ENCODE results near the gene CMTM8. TPM values are rescaled to one million over a fixed set of nuclear protein-coding genes. Genes with fewer than 3 reads are reported as not detected.

CMTM8 gene
- total RNA-seq, 2 donors from 2014 or later, result 2.8 to 3.2 TPM

DNA sequence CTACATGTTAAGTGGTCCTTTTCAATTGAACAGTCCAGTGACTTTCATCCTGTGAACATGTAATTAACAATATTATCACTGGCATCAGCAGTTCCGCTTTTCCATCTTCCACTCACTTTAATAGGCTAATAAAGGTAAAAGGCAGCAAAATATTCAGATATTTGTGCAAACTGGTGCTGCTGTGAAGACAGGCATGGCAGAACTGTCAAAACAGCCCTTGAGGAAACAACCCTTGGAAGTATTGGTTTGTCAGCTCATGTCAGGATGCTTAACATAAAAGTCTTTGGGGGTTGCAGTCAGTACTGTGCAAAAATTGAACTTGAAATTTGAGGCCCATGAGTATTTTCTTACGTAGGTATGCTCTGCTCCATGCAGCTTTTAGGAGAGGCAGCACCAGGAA, 81.1 kb downstream of the CMTM8 start:
- no peak for DNase-seq (ENCODE audit: low spot score)
- intact Hi-C loops (cut with DNase I), result loop anchor here in 1 of 2 donors (10.0 kb wide), 1 partner anchor 145 kb away; no protein-coding TSS in a partner anchor

DNA sequence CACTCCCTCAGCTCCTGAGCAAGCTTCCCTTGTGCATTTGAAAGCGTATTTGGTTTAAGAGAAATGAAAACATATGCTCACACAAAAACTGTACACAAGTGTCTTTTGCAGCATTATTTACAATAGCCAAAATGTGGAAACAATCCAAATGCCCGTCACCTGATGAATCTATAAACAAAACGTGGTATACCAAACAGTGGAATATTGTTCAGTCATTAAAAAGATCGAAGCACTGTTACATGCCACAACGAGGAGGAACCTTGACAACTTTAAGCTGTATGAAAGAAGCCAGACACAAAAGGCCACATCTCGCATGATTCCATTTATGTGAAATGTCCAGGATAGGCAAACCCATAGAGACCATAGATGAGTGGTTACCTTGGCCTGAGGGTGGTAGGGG, 81.6 kb downstream of the CMTM8 start:
- intact Hi-C loops (cut with DNase I), result loop anchor here in 1 of 2 donors (10.0 kb wide), 1 partner anchor 145 kb away; no protein-coding TSS in a partner anchor
- DNase-seq (ENCODE audit: low spot score), result no peak

DNA sequence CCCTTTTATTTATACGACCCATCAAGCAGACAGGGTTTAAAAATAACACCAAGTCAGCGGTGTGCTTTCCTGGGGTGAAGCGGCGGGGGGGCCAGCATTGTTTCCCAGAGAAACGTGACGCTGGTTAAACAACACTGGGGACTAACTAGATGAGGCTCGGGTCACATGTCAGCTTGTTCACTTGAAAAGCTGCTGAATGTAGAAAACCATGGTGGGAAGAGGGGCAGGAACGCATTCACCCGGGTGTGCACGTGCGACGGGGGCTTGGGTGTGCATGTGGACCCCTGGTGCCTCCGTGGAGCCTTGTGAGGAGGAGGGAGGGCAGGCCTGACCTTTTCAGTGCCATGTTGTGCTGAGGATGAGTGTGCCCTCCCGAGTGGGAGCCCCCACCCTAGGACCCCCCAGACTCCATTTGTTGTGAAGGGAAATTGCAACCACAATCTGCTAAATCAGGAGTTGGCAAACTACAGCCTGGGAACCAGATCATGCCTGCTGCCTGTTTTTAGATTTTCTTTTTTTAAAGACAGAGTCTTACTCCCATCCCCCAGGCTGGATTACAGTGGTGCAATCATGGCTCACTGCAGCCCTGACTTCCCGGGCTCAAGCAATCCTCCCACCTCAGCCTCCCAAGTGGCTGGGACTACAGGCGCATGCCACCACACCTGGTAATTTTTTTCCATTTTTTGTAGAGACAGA, 82.8 kb downstream of the CMTM8 start:
- no peak for DNase-seq (ENCODE audit: low spot score)
- intact Hi-C loops (cut with DNase I), result loop anchor here in 1 of 2 donors (10.0 kb wide), 1 partner anchor 146 kb away; no protein-coding TSS in a partner anchor

DNA sequence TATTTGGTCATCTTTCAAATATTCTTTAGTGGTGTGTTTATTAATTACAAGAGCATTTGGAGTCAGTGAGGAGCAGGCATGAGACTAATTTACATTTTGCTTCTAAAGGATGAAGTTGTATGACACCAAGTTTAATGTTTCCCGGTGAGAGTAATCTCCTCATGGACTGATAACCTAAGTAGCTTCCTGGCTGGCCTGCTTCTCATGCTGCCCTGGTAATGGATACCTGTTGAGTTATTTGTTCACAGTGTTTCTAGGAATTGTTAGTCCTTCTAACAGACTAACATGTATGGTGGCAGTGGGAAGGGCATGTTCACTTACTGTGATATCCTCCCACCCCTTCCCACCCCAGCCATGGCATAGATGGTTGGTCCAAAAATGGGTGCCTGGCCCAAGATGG, 83.8 kb downstream of the CMTM8 start:
- intact Hi-C loops (cut with DNase I), result loop anchor here in 1 of 2 donors (10.0 kb wide), 1 partner anchor 148 kb away; no protein-coding TSS in a partner anchor
- DNase-seq (ENCODE audit: low spot score), result no peak

DNA sequence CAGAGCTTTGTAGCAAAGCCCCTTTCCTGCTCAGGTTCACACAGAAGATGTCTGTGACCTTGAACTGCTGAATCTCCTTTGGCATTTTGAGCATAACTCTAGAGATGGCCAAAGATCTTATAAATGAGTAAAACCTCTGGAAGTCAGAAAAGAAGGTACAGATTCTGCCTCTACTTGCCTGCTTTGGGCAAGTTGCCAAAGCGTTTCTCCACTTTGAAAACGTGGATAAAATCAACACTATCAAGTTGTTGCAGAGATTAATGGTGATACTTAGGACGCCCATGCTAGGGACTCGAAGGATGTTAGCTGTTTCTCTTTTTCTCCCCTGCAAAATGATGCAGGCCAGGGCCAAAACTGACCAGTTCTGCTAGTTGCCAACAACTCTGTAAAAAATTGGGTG, 85.1 kb downstream of the CMTM8 start:
- no peak for DNase-seq (ENCODE audit: low spot score)
- intact Hi-C loops (cut with DNase I), result loop anchor here in 1 of 2 donors (10.0 kb wide), 1 partner anchor 149 kb away; no protein-coding TSS in a partner anchor

DNA sequence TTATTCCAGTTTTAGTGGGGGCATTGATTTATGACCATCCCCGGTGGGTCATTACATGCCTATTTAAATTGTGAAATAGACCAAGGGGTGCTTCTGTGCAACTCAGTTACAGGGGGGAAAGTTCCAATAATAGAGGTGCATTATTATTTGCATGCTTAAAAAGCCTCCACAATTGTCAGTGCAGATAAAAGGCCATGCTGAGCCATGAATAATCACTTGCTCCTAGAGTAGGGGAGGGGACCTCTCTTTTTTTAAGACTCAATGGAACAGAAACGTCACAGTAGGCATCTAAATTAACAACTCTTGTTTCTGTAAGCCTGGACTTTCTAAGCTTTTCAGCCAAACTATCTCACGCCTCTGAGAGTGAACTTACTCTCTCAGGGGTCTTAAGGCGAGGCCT, 86.7 kb downstream of the CMTM8 start:
- intact Hi-C loops (cut with DNase I), result loop anchor here in 1 of 2 donors (10.0 kb wide), 1 partner anchor 150 kb away; no protein-coding TSS in a partner anchor

DNA sequence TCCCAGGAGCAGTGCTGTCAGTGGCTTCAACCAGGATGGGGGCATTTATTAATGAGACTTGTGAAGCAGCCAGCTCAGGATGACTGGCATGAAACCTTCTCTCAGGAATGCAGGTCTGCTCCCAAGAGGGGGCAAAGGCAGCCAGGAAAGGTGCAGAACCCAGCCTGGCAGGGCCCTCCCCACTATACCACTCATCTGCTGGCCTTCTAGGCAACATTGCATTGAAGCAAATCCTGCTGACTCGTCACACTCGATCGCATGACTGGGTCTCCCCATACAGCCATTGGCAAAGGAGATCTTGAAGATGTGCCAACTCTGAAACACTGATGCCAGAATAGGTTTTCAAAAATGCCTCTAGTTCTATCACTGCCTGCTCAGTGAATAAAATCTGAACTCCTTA, 87.4 kb downstream of the CMTM8 start:
- intact Hi-C loops (cut with DNase I), result loop anchor here in 1 of 2 donors (10.0 kb wide), 1 partner anchor 151 kb away; no protein-coding TSS in a partner anchor
- DNase-seq (ENCODE audit: low spot score), result no peak

More for the DNA sequence above, 86.7 kb downstream of the CMTM8 start:
- no peak for DNase-seq (ENCODE audit: low spot score)

DNA sequence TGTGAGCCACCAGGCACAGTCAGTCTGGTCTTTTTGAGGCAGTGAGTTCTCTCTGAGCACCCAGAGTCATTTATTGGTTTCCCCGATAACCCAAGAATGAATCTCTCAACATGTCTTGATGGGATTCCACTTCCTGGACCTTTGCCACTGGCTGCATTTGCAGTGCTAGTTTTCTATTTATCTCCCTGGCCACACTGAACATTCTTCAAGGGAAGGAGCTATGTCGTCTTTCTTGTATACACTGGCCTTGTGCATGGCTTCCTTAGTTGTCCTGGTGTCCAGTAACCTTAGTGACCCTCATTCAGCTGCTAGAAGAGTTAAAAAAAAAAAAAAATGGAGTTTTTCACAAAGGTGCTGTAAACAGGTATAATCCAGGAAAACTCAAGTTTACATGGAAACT, 88.3 kb downstream of the CMTM8 start:
- DNase-seq (ENCODE audit: low spot score), result no peak
- intact Hi-C loops (cut with DNase I), result loop anchor here in 1 of 2 donors (10.0 kb wide), 1 partner anchor 152 kb away; no protein-coding TSS in a partner anchor

DNA sequence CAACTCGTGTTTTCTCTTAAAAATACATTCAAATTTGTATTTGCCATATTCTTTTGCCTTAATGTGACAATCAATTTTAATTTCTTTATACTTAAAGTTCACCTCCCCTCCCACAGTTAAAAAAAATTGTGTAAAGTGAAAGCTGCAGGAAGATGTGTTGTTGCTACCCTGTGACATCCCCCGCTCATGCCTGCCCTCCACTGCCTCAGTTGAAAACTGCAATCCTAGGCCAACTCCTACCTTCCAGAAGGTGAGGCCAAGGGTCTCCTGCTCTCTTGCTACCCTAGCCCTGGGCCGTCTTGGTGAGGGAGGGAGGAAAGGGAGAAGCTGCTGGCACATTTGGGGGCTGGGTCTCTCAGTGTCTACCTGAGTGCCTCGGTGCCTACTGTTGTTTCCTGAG, 96.2 kb downstream of the CMTM8 start:
- intact Hi-C loops (cut with DNase I), result loop anchor here in 1 of 2 donors (5.0 kb wide), 1 partner anchor 37 kb away; no protein-coding TSS in a partner anchor
- no peak for DNase-seq (ENCODE audit: low spot score)

DNA sequence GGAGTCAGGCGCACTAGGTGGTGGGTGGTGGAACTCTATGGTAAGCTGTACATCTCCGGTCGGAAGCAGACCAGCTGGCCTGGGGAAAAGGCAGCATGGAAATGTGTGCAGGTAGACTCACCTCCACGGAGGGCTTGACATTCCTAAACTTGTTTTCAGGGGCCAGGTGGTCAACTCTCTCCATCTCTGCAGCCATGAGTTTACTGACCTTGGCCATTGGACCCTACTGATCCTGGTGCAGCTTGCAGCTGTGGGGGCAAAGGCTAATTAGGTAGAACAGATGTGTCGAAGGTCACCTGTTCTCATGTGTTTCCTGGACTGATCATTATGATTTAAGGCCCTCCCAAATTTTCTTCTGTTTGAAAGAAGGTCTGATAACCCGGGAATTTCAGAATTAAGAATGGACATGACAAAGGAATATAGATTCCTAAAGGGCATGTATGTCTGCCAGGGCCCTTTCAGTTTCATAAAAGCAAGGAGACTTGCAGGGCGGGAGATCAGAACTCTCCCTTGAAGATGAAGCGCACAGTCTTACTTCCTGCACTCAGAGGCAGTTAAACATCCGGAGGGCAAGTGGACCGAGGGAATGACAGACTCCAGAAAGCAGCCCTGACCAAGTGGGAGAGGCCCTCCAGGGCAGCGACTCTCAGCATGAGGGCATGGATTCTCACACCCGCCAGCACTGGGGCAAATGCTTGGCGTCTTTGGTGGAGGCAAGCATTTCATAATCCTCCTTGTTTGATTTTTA, 97.1 kb downstream of the CMTM8 start:
- intact Hi-C loops (cut with DNase I), result loop anchor here in 1 of 2 donors (5.0 kb wide), 1 partner anchor 38 kb away; no protein-coding TSS in a partner anchor
- no peak for DNase-seq (ENCODE audit: low spot score)

DNA sequence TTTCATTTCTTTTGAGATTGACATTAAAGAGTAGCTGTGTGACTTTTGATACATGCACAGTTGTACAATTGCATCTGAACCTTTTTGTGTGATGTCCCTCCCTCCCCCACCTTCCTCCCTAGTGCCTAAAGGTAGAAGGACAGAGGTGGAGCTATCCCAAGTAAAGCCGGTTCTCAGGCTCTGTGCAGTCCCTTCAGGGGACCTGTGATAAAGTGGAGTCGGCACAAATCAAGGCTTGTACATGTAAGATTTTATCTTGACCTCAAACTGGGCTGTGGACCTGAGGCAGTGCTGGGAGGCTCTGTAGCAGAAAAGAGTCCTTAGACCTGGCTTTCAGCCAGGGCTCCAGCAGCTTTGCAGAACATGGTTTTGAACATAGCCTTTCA, 97.6 kb downstream of the CMTM8 start:
- intact Hi-C loops (cut with DNase I), result loop anchor here in 1 of 2 donors (5.0 kb wide), 1 partner anchor 39 kb away; no protein-coding TSS in a partner anchor
- no peak for DNase-seq (ENCODE audit: low spot score)

DNA sequence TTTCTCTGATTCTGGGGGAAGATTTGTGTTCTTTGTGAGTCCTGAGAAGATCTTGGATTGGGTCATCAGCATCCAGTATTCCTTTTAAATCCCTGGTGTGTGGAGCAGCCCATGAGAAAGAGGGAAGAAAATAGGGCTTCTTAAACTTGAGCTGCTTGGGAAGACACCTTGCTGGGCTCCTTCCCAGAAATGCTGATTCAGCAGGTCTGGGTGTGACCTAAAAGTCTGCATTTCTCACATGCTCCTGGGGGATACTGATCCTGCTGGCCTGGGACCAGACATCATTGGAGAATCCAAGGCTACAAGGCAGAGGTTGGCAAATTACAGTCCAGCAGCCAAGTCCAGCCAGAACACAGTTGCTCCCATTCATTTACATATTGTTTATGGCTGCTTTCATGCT, 99.0 kb downstream of the CMTM8 start:
- no peak for DNase-seq (ENCODE audit: low spot score)
- intact Hi-C loops (cut with DNase I), result loop anchor here in 1 of 2 donors (5.0 kb wide), 1 partner anchor 40 kb away; no protein-coding TSS in a partner anchor

DNA sequence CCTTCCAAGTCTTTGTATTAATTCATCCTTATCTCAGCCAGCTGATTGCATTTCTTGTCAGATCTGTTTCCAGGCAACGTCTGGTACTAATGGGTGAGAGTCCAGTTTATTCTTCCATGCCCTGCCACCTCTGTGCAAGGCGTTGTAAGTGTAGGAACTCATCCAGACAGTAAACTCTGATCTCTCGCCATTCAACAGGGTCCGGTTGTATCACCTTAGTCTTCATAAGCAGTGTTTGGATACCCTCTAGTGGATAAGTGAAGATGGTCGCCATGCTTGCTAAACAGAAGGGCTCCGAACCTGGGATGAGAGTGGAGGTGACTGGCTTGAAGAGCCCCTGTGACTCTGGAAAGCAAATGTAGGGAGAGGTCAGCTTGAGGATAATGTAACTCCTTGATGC, 101.6 kb downstream of the CMTM8 start:
- intact Hi-C loops (cut with DNase I), result no loop called here

DNA sequence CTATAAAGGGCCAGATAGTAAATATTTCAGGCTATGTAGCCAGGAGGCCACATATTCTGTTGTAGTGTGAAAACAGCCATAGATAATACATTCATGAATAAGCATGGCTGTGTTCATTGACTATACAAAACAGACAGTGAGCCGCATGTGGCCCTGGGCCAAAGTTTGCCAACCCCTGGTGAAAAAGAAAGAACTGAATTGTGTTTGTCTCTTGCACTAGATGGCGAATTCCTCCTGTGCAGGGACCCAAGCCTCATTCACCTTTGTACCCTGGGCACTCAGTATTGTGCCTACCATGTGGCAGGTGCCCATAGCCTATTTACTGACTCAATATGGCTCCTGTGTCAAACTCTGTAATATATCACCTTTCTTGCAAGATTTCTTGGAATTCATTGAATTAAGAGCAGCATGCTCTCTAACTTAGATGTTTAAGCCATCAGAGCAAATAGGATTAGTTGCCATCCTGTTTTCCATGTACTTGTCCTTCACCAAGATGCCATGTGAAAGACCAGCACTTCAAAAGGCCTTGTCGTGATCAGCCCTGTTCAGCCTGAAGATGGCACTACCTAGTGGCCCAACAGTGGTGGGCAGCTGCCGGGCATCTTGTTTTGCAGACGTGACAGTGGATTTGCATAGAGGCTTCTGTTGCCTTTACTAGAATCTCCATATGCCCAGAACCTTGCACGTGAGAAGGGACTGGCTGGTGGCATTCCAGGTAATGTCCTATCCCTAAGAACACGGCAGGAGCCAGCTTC, 102.3 kb downstream of the CMTM8 start:
- intact Hi-C loops (cut with DNase I), result no loop called here

More for the DNA sequence above, 101.6 kb downstream of the CMTM8 start:
- no peak for DNase-seq (ENCODE audit: low spot score)

DNA sequence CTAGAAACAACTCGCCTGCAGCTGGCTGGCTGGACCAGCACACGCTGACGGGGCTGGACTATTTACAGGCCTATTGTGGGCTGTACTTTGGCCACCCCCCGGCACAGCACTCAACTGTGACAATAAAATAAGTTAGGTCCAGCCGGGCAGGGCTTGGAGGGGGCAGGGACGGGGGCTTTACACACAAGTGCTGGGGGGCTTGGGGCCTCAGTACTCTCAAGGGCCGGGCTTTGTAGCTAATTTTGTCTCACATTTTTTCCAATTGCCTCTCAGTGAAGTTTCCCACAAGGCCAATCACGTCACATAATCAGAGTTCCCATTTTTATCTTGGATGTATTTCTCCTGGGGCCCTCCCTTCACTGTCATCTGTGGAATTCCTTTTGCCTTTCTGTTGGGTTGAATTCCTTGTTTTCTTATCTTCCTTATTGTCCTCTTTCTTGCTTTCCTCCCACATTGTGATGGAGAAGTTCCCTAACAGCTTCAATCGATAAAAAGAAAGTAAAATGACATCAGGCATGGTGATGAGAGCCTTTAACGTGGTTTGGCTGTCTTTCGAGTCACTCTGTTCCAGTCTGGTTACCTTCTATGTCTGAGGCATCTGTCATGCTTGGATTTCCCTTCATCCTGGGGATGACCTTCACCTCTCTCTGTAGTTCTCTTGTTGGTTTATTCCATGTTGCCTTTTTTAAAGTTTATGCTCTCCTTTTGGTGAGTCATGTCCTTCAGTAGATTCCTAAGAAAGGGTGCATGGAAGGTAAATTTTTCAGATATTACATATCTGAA, 109.1 kb downstream of the CMTM8 start:
- intact Hi-C loops (cut with DNase I), result no loop called here
- DNase-seq (ENCODE audit: low spot score), result no peak

More for the DNA sequence above, 102.3 kb downstream of the CMTM8 start:
- no peak for DNase-seq (ENCODE audit: low spot score)

DNA sequence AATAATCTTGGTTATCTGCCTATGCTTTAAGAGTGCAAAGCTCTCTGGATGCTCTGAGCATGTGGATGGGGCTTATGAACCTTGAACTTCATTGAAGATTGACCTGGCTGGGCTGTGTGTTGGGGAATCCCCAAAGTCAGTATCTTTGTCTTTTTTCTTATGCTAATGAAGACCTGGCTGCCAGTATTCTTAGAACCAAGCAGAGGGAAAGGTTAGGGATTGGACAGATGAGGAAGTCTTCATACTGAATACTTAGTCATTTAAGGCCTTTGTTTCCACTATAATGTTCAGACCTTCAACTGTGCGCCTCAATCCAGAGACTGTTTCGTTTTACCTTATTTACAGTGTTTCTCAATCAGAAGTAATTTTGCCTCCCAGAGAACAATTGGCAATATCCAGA, 110.7 kb downstream of the CMTM8 start:
- DNase-seq (ENCODE audit: low spot score), result no peak
- intact Hi-C loops (cut with DNase I), result no loop called here

DNA sequence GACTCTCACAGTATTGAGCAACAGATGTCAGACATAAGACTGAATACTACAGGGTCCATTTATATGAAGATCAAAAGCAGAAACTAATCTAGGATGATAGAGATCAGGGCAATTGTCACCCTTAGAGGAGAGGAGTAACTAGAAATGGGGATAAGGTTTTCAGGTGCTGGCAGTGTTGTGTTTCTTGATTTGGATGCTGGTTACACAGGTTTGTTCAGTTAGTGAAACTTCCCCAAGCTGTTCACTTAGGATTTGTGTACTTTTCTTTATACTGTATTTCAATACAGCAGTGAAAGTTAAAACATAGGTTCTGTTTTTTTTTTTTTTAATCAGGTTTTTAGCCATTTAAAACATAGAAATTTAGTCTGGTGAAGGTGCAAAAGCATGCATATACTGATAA, 114.1 kb downstream of the CMTM8 start:
- no peak for DNase-seq (ENCODE audit: low spot score)
- intact Hi-C loops (cut with DNase I), result no loop called here

DNA sequence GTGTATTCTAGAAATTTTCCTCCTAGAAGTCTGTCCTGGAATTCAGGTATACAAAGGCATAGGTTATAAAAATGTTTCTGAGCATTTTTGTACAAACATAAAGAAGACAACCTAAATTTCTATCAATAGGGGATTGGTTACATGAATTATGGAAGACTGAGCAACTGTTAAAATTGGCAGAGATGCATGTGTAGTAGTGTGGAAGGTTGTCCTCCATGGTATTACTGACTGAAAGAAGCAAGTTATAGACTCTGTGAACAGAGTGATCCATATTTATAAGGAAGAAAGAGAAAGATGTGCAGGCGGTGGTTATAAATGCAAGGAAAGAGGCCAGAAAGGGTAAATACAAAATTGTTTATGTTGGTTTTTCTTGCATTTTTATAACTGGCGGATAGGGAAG, 114.9 kb downstream of the CMTM8 start:
- no peak for DNase-seq (ENCODE audit: low spot score)
- intact Hi-C loops (cut with DNase I), result no loop called here
